Stimulated activated CD4-positive, alpha-beta T cell treated with anti-CD3 and anti-CD28 coated beads, TNF-alpha, amount 100 ng/mL, for 1 hour (primary cell): ENCODE measurements around the gene MOB2.

ENCODE experiments used
- DNase-seq, 3 donors: peaks; one replicate each; pipeline ENCODE4 v3.0.0-alpha.2; 2020; ENCODE audit warnings: low read depth in 3 of 3, low spot score in 1 of 3

Gene MOB2

DNA sequence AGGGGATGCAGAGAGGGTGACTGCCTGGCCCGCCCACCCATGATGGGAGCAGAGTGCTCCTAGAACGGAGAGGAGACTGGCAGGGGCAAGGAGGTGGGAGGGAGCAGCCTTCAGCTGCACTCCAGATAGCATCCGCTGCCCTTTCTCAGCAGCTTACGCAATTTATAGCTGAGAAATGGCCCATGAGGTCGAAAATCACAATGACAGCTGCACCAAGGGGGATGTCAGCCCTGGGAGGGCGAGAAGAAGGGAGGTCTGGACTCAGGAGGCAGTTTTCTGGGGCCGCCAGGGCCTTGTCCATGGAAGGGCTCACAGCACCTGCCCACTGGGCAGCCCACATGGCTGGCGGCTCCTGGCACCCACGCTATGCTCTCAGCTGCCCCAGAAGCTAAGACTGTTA, 17.6 kb upstream of the MOB2 start:
- DNase-seq: no peak

DNA sequence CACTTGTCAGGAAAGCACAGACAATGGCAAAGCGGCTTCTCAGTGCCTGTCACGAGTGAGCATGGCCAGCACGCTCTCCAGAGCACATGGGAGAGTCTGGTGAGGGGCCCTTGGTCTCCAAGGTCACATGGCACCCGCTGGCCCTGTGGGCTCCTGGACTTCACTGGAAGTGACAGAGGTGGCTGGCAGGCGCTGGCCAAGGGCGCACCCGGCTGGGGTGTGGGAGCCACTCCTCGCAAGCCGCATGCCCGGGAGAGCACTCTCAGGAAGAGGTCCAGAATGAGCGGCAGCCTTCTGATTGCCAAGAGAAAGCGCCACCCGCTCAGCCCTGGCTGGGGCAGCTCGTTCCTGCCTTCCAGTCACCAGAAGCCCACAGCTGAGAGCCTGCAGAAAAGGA, 17.1 kb upstream of the MOB2 start:
- no peak for DNase-seq

DNA sequence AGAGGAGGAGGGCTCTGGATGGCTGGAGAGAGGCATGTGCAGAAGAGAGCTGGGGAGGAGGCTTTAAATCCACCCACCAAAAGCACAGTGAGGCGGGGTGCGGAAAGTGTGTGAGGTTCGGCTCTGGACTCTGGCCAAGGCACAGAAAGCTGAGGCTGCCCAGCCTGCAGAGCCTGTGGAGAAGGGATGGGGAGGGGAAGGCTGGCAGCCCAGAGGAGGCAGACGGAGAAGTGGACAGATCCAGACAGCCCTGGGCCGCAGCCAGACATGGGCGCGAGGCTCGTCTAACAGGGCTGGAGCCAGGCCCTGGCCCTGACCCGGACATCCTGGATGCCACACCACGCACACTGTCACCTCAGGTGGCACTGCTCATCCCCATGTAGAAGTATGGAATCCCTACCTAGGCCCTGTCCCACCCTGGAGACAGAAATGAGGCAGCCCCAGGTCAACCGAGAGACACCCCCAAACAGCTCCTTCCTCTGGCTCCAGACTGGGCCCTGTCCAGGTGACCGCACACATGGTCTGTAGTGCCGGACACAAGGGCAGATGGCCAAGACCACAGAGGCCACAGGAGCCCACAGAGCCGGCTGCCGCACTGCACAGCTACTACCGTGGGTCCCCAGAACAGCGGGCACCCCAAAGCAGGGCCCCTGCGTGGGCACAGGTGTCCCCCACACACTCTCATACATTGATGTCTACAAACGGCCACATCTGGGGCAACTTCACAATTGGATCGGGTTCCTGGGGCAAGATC, 16.6 kb upstream of the MOB2 start:
- no peak for DNase-seq

DNA sequence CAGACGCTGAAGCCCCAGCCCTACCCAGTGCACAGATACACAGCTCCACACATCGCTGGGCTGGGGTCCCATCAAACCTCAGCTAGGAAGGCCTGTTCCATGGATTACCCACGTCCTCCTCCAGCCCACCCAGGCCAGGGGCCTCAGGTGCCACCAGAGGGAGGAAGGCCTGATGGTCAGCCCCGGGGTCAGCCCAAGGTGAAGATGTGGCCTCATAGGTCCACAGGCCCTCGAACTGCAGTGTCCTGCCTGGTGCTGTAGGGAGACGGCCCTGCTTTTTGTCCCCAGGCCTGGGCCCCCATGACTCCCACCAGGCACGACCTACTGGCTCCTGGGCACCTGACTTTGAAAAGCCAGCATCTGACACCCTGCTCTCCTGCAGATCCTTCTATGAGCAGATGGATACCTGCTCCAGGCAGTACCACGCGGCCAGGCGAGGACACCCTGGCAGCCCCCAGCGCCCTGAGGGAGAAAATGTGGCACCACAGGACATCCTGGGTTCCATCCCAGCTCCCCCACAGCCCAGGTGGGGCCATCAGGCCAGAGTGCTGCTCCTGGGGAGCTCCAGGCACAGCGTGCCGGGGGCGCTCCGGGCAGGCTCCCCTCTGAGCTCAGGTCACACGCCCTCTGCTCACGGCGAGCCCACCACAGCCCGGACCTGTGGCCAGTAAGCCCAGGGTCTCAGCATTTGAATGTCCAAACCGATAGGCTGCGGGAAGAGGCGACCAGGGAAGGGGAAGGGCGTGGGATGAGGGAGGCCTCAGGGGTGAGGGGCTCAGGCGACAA, 15.8 kb upstream of the MOB2 start:
- DNase-seq: no peak

DNA sequence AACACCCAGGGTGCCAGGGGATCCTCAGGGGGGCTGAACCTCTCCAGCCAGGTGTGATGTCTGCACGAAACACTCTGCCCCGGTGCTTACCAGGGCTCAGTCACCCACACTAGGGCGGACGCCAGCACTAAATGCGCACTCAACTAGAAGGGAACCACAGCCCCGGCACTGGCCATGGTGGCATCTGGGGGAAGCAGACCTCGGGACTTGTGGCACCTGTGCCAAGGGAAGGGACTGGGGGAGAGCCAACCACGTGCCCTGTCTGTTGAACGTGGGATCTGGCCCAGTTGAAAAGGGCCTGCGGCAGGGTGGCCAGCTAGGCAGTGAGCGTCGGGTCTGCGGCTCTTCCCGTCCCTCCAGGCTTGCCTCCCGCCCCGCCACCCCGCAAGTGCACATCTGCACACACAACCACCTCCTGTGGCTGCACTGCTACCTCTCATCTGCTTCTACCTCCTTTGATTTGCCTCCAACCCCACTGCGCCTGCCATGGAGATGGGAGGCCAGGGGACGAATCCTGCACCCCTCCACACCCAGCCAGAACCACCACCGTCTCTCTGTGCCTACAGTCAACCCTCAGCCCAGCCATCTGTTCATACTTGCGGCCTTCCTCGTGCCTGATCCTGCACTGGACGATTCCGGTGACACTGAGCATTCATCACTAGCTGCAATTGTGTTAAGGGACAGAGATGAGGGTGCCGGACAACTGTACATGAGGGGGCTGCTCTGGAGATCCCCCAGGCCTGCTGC, 15.0 kb upstream of the MOB2 start:
- no peak for DNase-seq

DNA sequence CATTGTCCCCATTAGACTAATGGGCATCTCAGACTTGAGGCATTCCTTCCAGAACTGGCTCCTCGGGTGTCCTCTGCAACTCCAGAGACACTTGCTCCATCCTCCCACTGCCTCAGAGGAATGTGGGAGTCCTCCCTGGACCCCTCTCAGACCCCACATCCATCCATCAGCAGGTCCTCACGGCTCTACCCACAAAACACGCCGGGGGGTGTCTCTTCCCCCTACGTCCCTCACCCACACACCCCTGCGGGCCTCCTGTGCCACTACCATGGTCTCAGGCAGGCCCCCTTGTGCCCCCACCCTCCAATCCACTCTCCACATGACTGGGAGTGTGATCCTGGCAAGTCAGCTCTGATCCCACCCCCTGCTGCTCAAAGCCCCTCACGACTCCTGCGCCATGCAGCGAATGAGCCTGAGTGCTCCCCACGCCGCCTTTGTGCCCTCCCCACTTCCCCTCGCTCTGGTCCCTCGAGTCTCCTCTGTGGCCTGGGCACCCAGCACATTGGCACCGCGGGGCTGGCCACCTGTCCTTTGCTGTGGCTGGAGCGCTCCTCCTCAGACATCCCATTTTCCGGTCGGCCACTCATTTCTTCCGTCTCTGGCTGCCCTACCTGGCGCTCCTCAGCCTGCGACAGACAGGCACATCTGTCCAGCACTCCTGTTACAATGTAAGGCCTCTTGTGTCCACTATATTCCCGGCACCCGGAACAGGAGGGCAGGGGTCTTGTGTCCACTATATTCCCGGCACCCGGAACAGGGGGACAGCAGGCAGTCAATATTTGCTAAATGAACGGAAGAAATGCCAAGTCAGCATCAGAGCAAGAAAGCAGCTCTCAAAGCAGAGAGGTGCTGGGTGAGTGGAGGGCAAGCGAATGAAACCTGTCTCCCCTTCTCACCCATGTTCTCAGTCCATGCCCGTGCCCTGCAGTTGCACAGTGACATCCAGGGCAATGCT, 14.2 kb upstream of the MOB2 start:
- no peak for DNase-seq

DNA sequence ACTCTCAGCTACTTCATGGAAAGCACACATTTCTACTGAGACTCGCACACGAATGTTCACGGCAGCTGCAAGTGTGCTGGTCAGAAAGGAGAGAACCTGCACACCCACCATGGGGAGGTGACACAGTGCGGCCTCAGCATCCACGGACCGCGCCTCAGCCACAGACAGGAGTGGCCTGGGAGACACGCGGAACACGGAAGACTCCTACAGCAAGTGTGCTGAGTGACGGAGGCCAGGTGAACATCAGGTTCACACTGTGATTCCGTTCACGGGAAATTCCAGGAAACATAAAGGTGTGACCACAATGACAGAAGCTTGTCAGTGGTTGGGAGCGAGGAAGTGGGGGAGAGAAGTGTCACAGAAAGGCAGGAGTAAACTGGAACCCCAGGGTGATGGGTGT, 13.3 kb upstream of the MOB2 start:
- DNase-seq: no peak

DNA sequence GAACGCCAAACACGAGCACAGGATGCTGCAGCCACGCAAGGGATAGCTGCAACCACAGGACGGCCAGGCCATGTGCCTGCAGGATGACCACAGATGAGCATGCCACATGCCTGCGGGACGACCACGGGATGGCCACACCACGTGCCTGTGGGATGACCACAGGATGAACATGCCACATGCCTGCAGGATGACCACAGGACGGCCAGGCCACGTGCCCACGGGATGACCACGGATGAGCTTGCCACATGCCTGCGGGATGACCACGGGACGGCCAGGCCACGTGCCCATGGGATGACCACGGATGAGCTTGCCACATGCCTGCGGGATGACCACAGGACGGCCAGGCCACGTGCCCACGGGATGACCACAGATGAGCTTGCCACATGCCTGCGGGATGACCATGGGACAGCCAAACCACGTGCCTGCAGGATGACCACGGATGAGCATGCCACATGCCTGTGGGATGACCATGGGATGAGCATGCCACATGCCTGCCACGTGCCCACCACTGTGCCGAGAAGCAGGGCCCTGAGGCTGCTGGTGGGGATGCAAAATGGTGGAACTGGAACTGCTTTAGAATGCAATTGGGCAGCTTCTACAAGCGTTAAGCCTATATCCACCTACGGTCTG, 12.8 kb upstream of the MOB2 start:
- DNase-seq: no peak

DNA sequence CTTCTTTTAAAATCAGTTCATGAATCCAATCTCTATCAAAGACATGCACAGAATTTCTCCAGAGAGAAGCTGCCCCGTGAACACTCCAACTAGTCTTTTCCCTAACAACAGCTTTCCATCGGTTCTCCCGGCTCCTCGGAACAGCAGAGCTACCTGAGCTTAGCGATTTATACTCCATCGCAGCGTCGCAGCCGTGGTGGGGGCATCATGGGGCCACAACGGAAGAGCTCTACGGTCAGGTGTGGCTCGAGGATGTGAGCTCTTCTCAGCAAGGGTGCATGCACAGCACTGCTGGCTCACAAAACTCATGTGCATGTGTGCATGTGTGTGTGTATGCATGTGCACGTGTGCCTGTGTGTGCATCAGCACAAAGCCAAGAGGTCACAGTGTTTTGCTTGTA, 11.7 kb upstream of the MOB2 start:
- DNase-seq: no peak

DNA sequence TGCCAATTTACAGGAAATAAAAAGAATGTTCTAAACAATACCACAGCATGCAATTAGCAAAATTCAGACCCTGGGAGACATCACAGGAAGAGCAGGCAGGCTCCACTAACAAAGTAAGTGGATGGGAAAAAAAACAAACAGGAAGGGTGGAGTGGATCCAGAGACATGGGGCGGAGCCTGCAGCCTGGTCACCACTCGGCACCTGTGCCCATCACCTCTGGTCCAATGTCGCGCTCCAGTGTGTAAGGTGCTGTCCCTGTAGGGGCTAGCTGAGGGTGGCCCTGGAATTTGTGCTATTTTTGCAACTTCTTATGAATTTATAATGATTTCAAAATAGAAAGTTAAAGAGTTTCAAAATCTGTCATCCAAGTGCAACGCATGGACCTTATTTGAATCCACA, 11.0 kb upstream of the MOB2 start:
- no peak for DNase-seq

DNA sequence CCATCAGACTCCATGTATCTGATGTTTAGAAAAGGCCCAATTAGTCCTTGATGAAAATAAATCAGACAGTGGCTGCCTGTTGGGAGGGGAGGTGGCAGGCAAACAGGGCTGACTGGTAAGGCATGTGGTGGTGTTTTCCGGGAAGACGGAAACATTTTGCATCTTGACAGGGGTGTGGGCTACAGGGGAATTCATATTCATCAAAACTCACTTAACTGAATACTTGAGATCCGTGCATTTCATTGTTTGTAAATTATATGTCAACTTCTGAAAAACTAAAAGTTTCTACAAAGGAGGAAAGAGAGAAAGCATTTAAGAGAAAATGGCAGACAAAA, 10.1 kb upstream of the MOB2 start:
- no peak for DNase-seq

DNA sequence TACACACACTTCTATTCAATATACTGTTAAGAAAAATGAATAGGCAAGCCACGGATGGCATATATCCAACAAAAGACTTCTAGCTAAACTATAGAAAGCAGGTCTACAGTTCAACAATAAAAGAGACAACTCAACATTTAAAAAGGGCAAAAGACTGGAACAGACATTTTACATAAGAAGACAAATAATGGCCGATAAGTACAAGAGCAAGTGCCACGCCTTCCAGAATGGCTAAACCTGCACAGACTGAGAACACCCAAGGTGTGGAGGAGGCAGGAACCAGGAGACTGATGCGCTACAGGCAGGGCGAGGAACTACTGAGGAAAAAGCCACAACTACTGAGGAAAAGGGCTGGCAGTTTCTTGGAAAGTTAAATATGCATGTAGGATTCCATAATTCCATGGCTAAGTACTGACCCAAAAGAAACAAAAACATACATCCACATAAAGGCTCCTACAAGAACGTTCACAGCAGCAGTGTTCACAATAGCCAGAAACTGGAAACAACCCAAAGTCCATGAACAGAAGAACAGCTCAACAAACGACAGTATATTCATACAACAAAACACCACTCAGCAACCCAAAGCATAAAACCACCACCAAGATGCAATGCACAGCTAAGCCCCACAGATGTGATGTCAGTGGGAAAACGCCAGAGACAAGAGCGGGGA, 9.6 kb upstream of the MOB2 start:
- no peak for DNase-seq

DNA sequence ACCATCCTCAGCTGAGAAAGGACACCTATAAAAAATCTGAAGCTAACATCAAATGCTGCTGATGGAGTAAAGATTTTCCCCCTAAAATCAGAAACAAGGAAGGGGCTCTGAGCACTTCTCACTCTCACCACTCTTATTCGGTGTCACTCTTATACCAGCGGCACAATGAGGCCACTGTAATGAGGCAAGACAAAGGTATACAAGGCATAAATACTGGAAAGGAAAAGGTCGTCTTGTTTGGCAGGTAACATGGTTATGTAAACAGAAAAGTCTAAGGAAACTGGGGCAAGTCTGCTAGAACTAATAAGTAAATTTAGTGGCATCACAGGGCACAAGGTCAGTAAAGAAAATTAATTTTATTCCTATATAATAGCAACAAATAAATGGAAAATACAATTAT, 8.1 kb upstream of the MOB2 start:
- DNase-seq: no peak

DNA sequence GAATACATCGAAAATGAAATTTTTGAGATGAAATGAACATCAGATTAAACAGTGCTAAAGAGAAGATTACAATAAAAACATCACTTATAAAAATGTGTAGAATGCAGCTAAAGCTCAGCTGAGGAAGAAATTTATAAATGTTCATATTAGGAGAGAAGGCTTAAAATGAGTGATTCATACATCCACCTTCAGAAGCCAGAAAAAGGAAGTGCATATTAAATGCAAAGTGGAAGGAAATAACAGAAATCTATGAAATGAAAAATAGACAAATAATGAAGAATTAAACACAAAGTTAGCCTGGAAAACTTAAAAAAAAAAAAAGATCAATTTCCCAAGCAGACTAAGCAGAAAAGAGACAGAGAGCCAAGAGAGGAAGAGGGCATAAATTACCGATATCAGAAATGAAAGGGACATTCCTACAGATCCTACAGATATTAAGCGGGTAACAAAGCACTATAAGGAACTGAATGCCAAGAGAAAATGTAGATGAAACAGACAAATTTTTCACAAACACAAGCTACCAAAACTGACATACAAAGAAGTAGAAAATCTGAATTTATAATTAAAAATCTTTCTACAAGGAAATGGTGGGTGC, 7.2 kb upstream of the MOB2 start:
- DNase-seq: no peak

DNA sequence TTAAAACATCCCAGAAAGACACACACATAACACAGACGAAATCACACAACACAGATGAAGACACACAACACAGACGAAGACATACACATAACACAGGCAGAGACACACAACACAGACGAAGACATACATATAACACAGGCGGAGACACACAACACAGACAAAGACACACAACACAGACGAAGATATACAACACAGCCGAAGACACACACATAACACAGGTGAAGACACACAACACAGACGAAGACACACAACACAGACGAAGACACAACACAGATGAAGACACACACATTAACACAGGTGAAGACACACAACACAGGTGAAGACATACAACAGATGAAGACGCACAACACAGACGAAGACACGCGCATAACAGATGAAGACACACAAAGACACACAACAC, 4.8 kb upstream of the MOB2 start:
- DNase-seq: no peak

DNA sequence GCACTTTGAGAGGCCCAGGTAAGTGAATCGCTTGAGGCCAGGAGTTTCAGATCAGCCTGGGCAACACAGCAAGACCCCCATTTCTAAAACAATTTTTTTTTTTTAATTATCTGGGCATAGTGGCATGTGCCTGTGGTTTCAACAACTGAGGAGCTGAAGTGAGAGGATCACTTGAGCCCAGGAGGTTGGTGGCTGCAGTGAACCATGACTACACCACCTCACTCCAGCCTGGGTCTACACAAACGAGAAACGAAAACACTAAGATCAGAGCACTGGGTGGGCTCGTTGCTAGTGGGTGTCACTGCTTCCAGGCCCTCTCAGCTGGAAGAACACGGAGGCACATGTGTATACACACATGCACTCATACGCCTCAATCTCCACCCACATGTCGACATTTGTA, 4.1 kb upstream of the MOB2 start:
- DNase-seq: no peak

DNA sequence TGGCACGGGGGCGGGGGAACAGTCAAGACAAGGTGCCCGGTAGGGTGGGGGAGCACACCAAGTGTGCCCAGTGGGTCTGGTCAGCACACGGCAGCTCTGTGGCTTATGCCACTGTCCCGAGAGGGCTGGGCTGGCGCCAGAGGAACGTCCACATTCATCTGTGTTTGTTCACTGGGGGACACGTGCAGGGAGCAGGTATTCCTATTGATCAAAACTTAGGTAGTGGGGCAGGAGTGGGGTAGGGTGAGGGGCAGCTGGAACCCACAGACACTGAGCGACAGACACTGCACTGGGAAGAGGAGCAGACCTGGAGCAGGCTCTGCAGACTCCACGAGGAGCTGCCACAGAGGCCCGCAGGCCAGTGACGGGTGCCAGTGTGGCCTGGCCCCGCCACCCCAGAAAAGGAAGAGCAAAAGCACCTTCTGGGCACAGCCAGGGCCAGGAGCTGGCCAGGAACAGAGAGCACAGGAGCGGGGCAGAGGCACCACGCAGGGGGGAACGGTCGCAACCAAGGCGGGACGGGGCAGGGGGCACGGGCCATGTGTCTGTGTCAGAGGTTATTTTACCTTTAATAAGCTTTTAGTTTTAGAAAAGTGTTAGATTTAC, 2.1 kb upstream of the MOB2 start:
- no peak for DNase-seq

DNA sequence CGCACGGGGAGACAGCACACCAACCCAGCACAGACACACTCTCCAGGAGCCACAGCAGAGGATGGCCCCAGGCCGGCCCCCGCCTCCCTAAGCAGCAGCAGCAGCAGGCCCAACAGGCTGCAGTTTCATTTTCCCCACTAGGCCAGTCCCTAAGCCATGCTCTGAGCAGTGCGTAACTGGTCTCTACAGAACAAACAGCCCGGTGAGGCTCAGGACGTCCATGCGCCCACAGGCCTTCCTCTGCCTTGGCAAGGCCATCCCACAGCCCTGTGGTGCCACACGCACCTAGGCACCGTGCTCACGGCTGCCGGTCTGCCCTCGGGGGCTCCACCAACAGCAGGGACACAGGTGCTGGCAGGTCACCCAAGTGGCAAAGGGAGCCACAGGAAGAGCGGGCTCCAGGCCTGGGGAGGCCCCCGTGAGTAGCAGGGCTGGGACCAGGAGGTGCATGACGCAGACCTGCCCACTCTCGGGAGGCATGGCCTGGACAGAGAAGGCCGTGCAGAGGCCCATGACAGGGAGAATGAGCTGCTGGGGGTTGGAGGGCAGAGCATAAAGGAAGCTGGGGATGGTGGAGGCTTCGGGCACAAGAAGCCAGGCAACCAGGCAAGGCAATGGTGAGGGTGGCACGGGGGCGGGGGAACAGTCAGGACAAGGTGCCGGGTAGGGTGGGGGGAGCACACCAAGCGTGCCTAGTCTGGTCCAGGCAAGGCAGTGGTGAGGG, 1.4 kb upstream of the MOB2 start:
- DNase-seq: no peak
